ENCODE data around the gene CCNA1.

DNA sequence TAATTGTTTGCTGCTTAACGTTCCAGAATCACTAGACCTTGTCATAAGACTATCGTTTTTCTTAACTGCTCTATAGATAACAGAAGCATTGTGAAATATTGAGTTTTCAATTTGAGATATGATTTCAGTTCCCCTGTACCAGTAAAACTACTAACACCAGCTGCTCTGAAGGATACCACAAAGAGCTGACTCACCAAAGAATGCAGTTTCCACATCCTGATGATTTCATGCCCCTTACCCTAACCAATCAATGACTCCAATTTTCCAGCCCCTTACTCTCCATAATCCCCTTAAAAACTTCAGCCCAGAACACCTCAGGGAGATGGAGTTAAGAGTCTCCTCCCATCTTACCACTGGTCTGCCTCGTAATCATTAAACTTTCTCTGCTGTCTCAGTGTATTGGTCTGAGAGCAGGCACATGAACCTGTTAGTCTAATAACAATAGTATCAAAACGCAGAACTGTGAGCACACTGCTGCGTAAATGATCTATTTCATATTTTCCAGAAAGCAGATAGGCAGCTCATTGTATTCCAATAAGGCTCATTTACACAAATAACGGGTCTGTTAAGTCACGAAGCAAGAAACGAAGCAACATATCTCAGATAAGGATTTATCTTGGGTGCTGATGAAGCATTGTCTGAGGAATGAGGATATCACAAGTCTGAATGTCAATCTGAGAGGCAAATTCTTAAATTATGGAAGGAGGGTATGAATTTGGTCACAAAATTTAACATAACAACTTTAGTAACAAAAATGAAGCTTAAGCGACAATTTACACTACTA is 14.1 kb upstream of the CCNA1 start:
- TF ChIP-seq, protein P1, sequence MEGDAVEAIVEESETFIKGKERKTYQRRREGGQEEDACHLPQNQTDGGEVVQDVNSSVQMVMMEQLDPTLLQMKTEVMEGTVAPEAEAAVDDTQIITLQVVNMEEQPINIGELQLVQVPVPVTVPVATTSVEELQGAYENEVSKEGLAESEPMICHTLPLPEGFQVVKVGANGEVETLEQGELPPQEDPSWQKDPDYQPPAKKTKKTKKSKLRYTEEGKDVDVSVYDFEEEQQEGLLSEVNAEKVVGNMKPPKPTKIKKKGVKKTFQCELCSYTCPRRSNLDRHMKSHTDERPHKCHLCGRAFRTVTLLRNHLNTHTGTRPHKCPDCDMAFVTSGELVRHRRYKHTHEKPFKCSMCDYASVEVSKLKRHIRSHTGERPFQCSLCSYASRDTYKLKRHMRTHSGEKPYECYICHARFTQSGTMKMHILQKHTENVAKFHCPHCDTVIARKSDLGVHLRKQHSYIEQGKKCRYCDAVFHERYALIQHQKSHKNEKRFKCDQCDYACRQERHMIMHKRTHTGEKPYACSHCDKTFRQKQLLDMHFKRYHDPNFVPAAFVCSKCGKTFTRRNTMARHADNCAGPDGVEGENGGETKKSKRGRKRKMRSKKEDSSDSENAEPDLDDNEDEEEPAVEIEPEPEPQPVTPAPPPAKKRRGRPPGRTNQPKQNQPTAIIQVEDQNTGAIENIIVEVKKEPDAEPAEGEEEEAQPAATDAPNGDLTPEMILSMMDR (IDR thresholded peaks at IDR 0.05) = no peak
- TF ChIP-seq POLR2A (IDR thresholded peaks at IDR 0.05) (no peak), POLR2AphosphoS5 (IDR thresholded peaks at IDR 0.05) (no peak)

All from prostate gland (tissue), 2 donors.